ENCODE data around the gene LRCOL1.

Gene LRCOL1

DNA sequence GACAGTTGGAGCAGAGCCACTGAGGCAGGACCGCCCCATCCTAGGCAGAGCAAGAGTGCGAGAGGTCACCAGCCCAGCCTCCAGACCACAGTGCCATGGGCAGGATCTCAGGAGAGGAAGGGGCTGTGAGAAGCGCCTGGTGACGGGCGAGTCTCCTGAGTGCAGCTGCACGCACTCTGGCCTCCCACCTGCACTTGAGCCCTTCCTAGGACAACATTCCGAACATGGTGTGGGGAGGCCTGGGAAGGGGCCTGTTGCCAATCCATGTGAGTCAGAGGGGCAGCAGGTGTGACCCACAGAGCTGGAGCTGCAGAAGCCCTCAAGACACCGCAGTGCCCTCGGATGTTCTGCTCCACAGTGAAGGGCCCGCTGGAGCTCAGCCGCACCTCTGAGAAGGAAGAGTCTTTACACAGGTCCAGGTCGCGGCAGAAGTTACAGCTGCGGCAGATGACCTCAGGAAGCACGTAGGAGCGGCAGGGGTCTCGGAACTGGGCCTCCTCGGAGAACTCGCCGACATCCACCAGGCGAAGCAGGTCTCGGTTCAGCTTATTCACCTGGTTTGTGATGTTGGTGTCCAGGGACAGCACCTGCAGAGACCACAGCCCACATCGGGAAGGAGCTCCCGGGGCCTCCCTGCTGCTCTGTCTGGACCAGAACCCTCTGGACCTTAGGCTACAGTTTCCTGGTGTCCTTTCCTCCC is 15.5 kb upstream of the LRCOL1 start:
- Histone ChIP-seq H3K9ac (ENCODE audit: low read length) (no peak overlapping the region), H4K20me1 (ENCODE audit: insufficient read depth, low read length) (no peaks in the 10 kb centered on the region), H3K36me3 (replicated peaks; ENCODE audit: low read depth, low read length) (peaks cover 34% of the 10 kb centered on the region), H3K9me3 (ENCODE audit: insufficient read depth, low read length) (no peaks in the 10 kb centered on the region), H3K27me3 (ENCODE audit: low read depth, low read length) (no peaks in the 10 kb centered on the region), H3K4me1 (ENCODE audit: low read length) (no peaks in the 10 kb centered on the region), H2AFZ (ENCODE audit: low read depth, low read length) (no peak overlapping the region), H3K4me2 (ENCODE audit: low read length) (no peak overlapping the region), H3K79me2 (ENCODE audit: low read length) (no peaks in the 10 kb centered on the region), H3K27ac (ENCODE audit: low read length) (no peak overlapping the region), H3K4me3 (ENCODE audit: low read length) (no peak overlapping the region)
- no peak for TF ChIP-seq CTCF (IDR thresholded peaks at IDR 0.05; ENCODE audit: low read depth, low read length)
- no peak for TF ChIP-seq EZH2phosphoT487 (IDR thresholded peaks at IDR 0.05; ENCODE audit: low read depth)

DNA sequence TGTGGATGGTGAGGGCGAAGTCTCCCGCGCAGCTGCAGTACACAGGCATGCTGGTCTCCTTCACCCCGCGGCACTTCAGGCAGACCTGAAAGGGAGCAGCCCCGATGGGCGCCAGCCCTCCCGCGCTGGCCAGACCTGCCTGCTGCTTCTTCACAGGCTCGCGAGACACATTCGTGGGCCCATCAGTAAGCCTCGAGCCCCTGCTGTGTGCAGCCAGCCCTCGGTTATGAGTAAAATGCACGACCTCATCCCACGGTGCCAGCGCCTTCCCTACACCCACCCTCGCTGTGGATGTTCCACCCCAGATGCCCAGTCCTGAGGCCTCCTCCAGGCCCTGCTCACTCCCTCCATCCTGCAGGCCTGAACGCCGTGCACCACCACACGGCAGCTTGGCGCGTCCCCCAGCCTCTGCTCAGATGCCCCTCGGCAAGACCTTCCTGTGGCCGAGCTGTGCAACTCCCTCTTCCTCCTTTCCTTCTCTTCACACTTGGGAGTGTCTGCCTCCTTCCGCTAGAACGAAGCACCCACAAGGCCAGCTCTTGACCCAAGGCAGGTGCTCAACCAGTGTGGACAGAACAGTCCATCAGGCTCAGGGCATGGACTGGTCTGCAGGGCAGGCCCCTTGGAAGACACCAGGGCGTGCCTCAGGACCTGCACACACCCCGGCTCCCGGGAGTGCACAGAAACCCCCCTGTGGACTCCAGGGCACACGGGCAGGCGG is 14.7 kb upstream of the LRCOL1 start:
- H3K36me3 ChIP-seq (replicated peaks; ENCODE audit: low read depth, low read length), result peaks cover 26% of the 10 kb centered on the region
- TF ChIP-seq CTCF (IDR thresholded peaks at IDR 0.05; ENCODE audit: low read depth, low read length), result no peak
- no peak for TF ChIP-seq EZH2phosphoT487 (IDR thresholded peaks at IDR 0.05; ENCODE audit: low read depth)
- no peaks in the 10 kb centered on the region for H4K20me1 ChIP-seq (ENCODE audit: insufficient read depth, low read length)
- H3K27ac ChIP-seq (ENCODE audit: low read length), result no peak overlapping the region
- H3K4me3 ChIP-seq (ENCODE audit: low read length), result no peak overlapping the region
- H3K4me2 ChIP-seq (ENCODE audit: low read length), result no peak overlapping the region
- H3K27me3 ChIP-seq (ENCODE audit: low read depth, low read length), result no peaks in the 10 kb centered on the region
- H2AFZ ChIP-seq (ENCODE audit: low read depth, low read length), result no peak overlapping the region
- H3K79me2 ChIP-seq (ENCODE audit: low read length), result no peaks in the 10 kb centered on the region
- no peaks in the 10 kb centered on the region for H3K4me1 ChIP-seq (ENCODE audit: low read length)
- no peaks in the 10 kb centered on the region for H3K9me3 ChIP-seq (ENCODE audit: insufficient read depth, low read length)
- H3K9ac ChIP-seq (ENCODE audit: low read length), result no peak overlapping the region

- no peaks in the 10 kb centered on the region for H4K20me1 ChIP-seq (ENCODE audit: insufficient read depth, low read length)
- H3K36me3 ChIP-seq (replicated peaks; ENCODE audit: low read depth, low read length), result peaks cover 19% of the 10 kb centered on the region
- no peak overlapping the region for H3K27ac ChIP-seq (ENCODE audit: low read length)
- TF ChIP-seq CTCF (IDR thresholded peaks at IDR 0.05; ENCODE audit: low read depth, low read length), result no peak
- no peak for TF ChIP-seq EZH2phosphoT487 (IDR thresholded peaks at IDR 0.05; ENCODE audit: low read depth)
- H3K4me3 ChIP-seq (ENCODE audit: low read length), result no peak overlapping the region
- H2AFZ ChIP-seq (ENCODE audit: low read depth, low read length), result no peak overlapping the region
- H3K27me3 ChIP-seq (ENCODE audit: low read depth, low read length), result no peaks in the 10 kb centered on the region
- no peaks in the 10 kb centered on the region for H3K4me1 ChIP-seq (ENCODE audit: low read length)
- H3K79me2 ChIP-seq (ENCODE audit: low read length), result no peaks in the 10 kb centered on the region
- no peak overlapping the region for H3K9ac ChIP-seq (ENCODE audit: low read length)
- no peak overlapping the region for H3K4me2 ChIP-seq (ENCODE audit: low read length)
- H3K9me3 ChIP-seq (ENCODE audit: insufficient read depth, low read length), result no peaks in the 10 kb centered on the region
Measured at GRCh38 chr12:132624186-132624855, 13.9 kb upstream of the LRCOL1 start.
